ENCODE results near the gene NCK2. TPM values are rescaled to one million over a fixed set of nuclear protein-coding genes. Genes with fewer than 3 reads are reported as not detected.
A peak's percentile ranks its signal among the peaks of the same experiment; 100 is the strongest.

The NCK2 gene
- 11.6 and 12.2 TPM in 2 replicates for total RNA-seq (2012; rRNA removed)

- Histone ChIP-seq H3K9ac (ENCODE audit: low read depth, low read length) (peak within 1 kb of the TSS; percentile 86), H3K4me2 (ENCODE audit: low read length) (peak within 1 kb of the TSS; percentile 84), H3K36me3 (ENCODE audit: insufficient read depth, low read length) (no peaks in the 10 kb centered on the region), H3K4me1 (ENCODE audit: control insufficient read depth, insufficient read depth, low read length) (peaks cover 49% of the 10 kb centered on the region), H3K9me3 (replicated peaks; ENCODE audit: low read length) (no peaks in the 10 kb centered on the region), H3K4me3 (ENCODE audit: low read length) (peak within 1 kb of the TSS; percentile 84), H3K27me3 (ENCODE audit: control insufficient read depth, insufficient read depth, low read length) (peaks cover under 1% of the 10 kb centered on the region)
These were observed at the start of gene NCK2 for GRCh38 chr2:105744909-105745853. Gene NCK2, plus strand, starts transcription at chr2:105744912. Its CDS starts 110,152 bp downstream, at chr2:105855064.

- Histone ChIP-seq H3K4me3 (ENCODE audit: low read length) (no peak overlapping the region), H3K9me3 (replicated peaks; ENCODE audit: low read length) (no peaks in the 10 kb centered on the region), H3K36me3 (ENCODE audit: insufficient read depth, low read length) (no peaks in the 10 kb centered on the region), H3K4me2 (ENCODE audit: low read length) (no peak overlapping the region), H3K27me3 (ENCODE audit: control insufficient read depth, insufficient read depth, low read length) (peaks cover 32% of the 10 kb centered on the region), H3K9ac (ENCODE audit: low read depth, low read length) (no peak overlapping the region), H3K4me1 (ENCODE audit: control insufficient read depth, insufficient read depth, low read length) (no peaks in the 10 kb centered on the region)
These were observed 46.8 kb upstream of the NCK2 start for GRCh38 chr2:105697781-105698449.

DNA sequence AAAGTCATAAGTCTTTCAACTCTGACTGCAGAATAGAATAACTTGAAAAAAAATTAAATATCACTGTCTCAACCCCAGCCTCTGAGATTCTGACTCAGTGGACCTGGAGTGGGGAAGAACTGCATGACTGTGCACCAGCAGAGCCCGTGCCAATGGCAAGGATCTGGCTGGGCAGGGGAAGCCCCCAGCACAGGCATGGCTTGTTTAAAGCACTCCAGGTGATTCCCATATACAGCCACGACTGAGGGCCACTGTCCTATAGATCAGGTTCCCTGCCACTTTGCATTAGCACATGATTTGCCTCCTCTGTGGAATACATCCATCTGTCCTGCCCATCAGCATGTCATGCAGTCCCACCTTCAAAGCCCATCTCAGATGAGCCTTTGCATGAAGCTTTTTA is 45.9 kb upstream of the NCK2 start:
- Histone ChIP-seq H3K9me3 (replicated peaks; ENCODE audit: low read length) (no peaks in the 10 kb centered on the region), H3K36me3 (ENCODE audit: insufficient read depth, low read length) (no peaks in the 10 kb centered on the region), H3K4me3 (ENCODE audit: low read length) (no peak overlapping the region), H3K9ac (ENCODE audit: low read depth, low read length) (no peak overlapping the region), H3K4me1 (ENCODE audit: control insufficient read depth, insufficient read depth, low read length) (no peaks in the 10 kb centered on the region), H3K27me3 (ENCODE audit: control insufficient read depth, insufficient read depth, low read length) (peaks cover 36% of the 10 kb centered on the region), H3K4me2 (ENCODE audit: low read length) (no peak overlapping the region)

DNA sequence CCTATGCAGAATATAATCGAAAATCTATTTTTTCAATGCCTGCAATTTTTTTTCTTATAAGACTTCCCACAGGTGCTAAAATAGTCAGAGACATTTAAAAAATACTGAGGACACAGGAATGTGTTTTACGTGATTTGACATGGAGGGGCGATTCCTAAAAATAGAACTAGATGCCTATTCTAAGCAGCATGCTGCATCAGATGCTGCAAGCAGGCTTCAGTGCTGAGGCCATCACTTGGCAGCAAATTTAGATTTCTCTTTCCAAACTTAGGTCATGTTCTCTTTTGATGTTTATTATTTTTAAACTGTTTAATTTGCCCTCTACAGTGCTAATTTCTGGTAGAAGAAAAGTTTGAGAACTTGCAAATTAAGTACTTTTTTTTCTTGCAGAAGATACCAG is 43.7 kb upstream of the NCK2 start:
- Histone ChIP-seq H3K4me3 (ENCODE audit: low read length) (no peak overlapping the region), H3K36me3 (ENCODE audit: insufficient read depth, low read length) (no peaks in the 10 kb centered on the region), H3K4me2 (ENCODE audit: low read length) (no peak overlapping the region), H3K9me3 (replicated peaks; ENCODE audit: low read length) (no peaks in the 10 kb centered on the region), H3K4me1 (ENCODE audit: control insufficient read depth, insufficient read depth, low read length) (no peaks in the 10 kb centered on the region), H3K9ac (ENCODE audit: low read depth, low read length) (no peak overlapping the region), H3K27me3 (ENCODE audit: control insufficient read depth, insufficient read depth, low read length) (peaks cover 36% of the 10 kb centered on the region)

- Histone ChIP-seq H3K9me3 (replicated peaks; ENCODE audit: low read length) (no peaks in the 10 kb centered on the region), H3K4me3 (ENCODE audit: low read length) (no peak overlapping the region), H3K9ac (ENCODE audit: low read depth, low read length) (no peak overlapping the region), H3K27me3 (ENCODE audit: control insufficient read depth, insufficient read depth, low read length) (peaks cover 10% of the 10 kb centered on the region), H3K4me1 (ENCODE audit: control insufficient read depth, insufficient read depth, low read length) (peaks cover 17% of the 10 kb centered on the region), H3K36me3 (ENCODE audit: insufficient read depth, low read length) (no peaks in the 10 kb centered on the region), H3K4me2 (ENCODE audit: low read length) (no peak overlapping the region)
These were observed 36.0 kb upstream of the NCK2 start for GRCh38 chr2:105708697-105709096.

DNA sequence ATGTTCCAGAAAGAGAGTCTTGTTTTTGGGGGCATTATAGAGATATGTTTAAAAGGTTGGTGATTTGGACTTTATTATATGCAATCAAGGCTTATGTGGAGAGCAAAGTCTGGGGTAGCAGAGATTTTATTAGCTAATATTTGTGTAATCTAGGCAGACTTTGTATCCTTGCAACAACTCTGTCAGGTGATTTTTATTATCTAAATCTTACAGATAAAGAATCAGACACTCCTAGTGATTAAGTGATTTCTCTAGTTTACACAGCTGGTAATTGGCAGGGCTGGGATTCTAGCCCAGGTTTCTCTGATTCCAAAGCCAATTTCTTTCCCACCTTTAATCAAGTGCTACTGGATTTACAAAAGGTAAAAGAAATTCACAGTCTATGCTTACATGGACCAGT is 33.3 kb upstream of the NCK2 start:
- H3K9me3 ChIP-seq (replicated peaks; ENCODE audit: low read length), result no peaks in the 10 kb centered on the region
- H3K36me3 ChIP-seq (ENCODE audit: insufficient read depth, low read length), result no peaks in the 10 kb centered on the region
- H3K9ac ChIP-seq (ENCODE audit: low read depth, low read length), result no peak overlapping the region
- H3K4me3 ChIP-seq (ENCODE audit: low read length), result no peak overlapping the region
- H3K27me3 ChIP-seq (ENCODE audit: control insufficient read depth, insufficient read depth, low read length), result peaks cover 10% of the 10 kb centered on the region
- H3K4me2 ChIP-seq (ENCODE audit: low read length), result no peak overlapping the region
- H3K4me1 ChIP-seq (ENCODE audit: control insufficient read depth, insufficient read depth, low read length), result peaks cover 17% of the 10 kb centered on the region

GRCh38 chr2:105712166-105712915 is 32.4 kb upstream of the NCK2 start:
- peaks cover 17% of the 10 kb centered on the region for H3K4me1 ChIP-seq (ENCODE audit: control insufficient read depth, insufficient read depth, low read length)
- H3K4me3 ChIP-seq (ENCODE audit: low read length), result no peak overlapping the region
- H3K9me3 ChIP-seq (replicated peaks; ENCODE audit: low read length), result no peaks in the 10 kb centered on the region
- H3K9ac ChIP-seq (ENCODE audit: low read depth, low read length), result no peak overlapping the region
- peaks cover 12% of the 10 kb centered on the region for H3K27me3 ChIP-seq (ENCODE audit: control insufficient read depth, insufficient read depth, low read length)
- no peaks in the 10 kb centered on the region for H3K36me3 ChIP-seq (ENCODE audit: insufficient read depth, low read length)
- H3K4me2 ChIP-seq (ENCODE audit: low read length), result peak overlapping the region; percentile 26

DNA sequence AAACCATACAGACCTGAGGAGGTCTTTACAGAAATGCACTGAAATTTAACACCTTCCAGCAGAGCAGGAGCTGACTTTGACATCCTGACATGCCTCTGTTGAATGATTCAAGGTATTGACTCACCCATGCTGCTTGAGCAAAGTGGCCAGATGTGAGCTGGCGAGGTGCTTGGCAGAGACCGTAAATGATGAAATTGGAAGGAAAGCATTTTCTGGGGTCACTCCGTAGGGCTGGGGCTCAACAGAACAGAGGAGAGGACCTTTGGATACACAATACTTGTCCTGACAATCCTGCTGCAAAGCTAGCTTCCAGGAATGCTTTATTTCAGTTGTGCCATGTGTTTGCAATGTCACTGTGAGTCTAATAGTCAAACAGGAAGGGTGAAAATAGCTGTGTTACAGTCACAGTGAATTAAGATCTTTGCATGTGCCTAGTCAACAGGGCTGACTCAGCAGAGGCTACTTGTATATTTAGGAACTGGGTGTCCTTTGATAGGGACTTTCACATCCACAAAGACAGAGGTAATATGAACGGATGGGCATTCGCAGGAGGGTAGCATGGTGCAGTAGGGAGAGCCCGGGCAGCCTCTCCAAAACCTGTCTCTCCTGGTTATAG is 31.6 kb upstream of the NCK2 start:
- Histone ChIP-seq H3K4me2 (ENCODE audit: low read length) (peak overlapping the region; percentile 26), H3K9ac (ENCODE audit: low read depth, low read length) (no peak overlapping the region), H3K36me3 (ENCODE audit: insufficient read depth, low read length) (no peaks in the 10 kb centered on the region), H3K9me3 (replicated peaks; ENCODE audit: low read length) (no peaks in the 10 kb centered on the region), H3K4me3 (ENCODE audit: low read length) (no peak overlapping the region), H3K4me1 (ENCODE audit: control insufficient read depth, insufficient read depth, low read length) (peaks cover 17% of the 10 kb centered on the region), H3K27me3 (ENCODE audit: control insufficient read depth, insufficient read depth, low read length) (peaks cover 18% of the 10 kb centered on the region)

GRCh38 chr2:105714141-105714540 is 30.6 kb upstream of the NCK2 start:
- peaks cover 14% of the 10 kb centered on the region for H3K27me3 ChIP-seq (ENCODE audit: control insufficient read depth, insufficient read depth, low read length)
- H3K4me2 ChIP-seq (ENCODE audit: low read length), result no peak overlapping the region
- H3K36me3 ChIP-seq (ENCODE audit: insufficient read depth, low read length), result no peaks in the 10 kb centered on the region
- H3K9ac ChIP-seq (ENCODE audit: low read depth, low read length), result no peak overlapping the region
- peaks cover 17% of the 10 kb centered on the region for H3K4me1 ChIP-seq (ENCODE audit: control insufficient read depth, insufficient read depth, low read length)
- no peak overlapping the region for H3K4me3 ChIP-seq (ENCODE audit: low read length)
- H3K9me3 ChIP-seq (replicated peaks; ENCODE audit: low read length), result no peaks in the 10 kb centered on the region

GRCh38 chr2:105718846-105719481 is 25.7 kb upstream of the NCK2 start:
- H3K9me3 ChIP-seq (replicated peaks; ENCODE audit: low read length), result no peaks in the 10 kb centered on the region
- H3K9ac ChIP-seq (ENCODE audit: low read depth, low read length), result no peak overlapping the region
- H3K4me3 ChIP-seq (ENCODE audit: low read length), result no peak overlapping the region
- no peaks in the 10 kb centered on the region for H3K36me3 ChIP-seq (ENCODE audit: insufficient read depth, low read length)
- no peaks in the 10 kb centered on the region for H3K4me1 ChIP-seq (ENCODE audit: control insufficient read depth, insufficient read depth, low read length)
- no peak overlapping the region for H3K4me2 ChIP-seq (ENCODE audit: low read length)
- H3K27me3 ChIP-seq (ENCODE audit: control insufficient read depth, insufficient read depth, low read length), result peaks cover 28% of the 10 kb centered on the region

Data from skeletal muscle satellite cell (primary cell).